ENCODE results near the gene CACNA1C.

DNA sequence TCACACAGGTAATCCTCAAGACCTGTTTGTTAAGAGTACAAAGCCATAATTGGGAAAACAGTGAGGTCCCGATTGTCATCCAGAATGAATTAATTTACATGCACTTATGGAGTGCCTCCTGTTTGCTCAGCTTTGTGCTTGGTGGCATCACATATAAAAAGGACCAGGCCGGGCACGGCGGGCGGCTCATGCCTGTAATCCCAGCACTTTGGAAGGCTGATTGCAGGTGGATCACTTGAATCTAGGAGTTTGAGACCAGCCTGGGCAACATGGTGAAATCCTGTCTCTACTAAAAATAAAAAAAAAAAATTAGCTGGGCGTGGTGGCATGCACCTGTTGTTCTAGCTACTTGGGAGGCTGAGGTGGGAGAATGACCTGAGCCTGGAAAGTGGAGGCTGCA is 247.4 kb downstream of the CACNA1C start:
- TF ChIP-seq CTCF (conservative IDR thresholded peaks at IDR 0.05; ENCODE audit: low read length) (no peak), EZH2phosphoT487 (IDR thresholded peaks at IDR 0.05; ENCODE audit: borderline replicate concordance, low read depth, low read length) (no peak)
